ENCODE data around the gene APBB1.

APBB1 gene

DNA sequence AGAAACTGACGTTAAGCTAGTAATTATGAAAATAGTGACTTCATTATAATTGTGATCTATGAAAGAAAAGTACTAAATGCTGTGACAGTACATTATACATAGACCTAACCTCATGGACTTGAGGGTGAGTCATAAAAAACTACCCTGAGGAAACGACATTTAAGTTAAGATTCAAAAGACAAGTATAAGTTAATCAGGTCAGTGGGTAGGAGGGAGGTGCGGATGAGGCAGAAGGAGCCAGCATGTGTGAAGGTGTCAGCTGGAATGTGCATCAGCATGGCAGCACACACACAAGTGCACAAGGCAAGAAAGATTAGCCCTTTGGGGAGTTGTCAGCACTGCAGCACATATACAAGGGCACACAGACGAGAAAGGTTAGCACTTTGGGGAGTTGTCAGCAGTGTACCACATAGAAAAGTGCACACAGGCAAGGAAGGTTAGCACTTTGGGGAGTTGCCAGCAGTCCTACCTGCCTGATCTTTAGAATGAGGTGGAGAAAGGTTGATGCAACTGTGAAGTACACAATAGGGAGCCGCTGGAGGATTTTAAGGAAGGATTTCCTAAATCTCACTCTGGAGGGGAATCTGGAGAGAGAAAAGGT, 67.0 kb downstream of the APBB1 start:
- DNase-seq (ENCODE audit: low read depth in 2 of 2): no peak

DNA sequence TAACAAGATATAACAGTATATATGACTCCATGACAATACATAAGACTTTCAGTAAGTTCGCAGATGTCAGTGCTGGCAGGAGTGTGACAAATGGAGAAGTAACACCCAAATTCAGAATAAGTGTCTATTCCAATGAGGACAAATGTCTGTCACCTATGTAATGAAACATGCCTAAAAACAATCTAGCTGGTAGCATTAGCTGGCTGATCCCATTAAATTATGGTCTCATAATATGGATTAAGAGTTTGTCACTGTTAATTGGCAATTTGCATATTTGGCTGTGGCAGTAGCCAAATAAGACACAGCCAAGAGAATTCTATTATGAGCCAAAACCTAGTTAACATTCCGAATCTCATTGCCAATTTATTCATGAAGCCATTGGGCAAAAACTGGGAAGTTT, 68.4 kb downstream of the APBB1 start:
- no peak for DNase-seq (ENCODE audit: low read depth in 2 of 2)

- no peak for DNase-seq (ENCODE audit: low read depth in 2 of 2)
Observed at GRCh38 chr11:6350043-6350442, 68.9 kb downstream of the APBB1 start.

GRCh38 chr11:6345366-6345765, 73.5 kb downstream of the APBB1 start:
- DNase-seq (ENCODE audit: low read depth in 2 of 2): no peak
